Caki2 (cell line): ENCODE data around the gene ACKR3. TPM values are rescaled to one million over a fixed set of nuclear protein-coding genes. Genes with fewer than 3 reads are reported as not detected.

Experiments used
- DNase-seq: peaks from one replicate; pipeline ENCODE4 v3.0.0-alpha.2; 2015; ENCODE audit warnings: low read depth
- in situ Hi-C: cut with HindIII; loops from 2 replicates; pipeline ENCODE4 v1.10.0; 2016; ENCODE audit warnings: low sequenced_read_pairs, low pct_unique_long_range_greater_than_20kb, mixed read lengths
- total RNA-seq: library from RNA; depleted of rRNA; stranded (reverse); fragments of >200 nt; shearing (Covaris generic); gene quantifications from 2 replicates; pipeline ENCODE4 v1.2.3, GENCODE V29; 2014; ENCODE audit warnings: low replicate concordance; rRNA removed

The ACKR3 gene
- 24.1 and 27.2 TPM in 2 replicates for total RNA-seq

DNA sequence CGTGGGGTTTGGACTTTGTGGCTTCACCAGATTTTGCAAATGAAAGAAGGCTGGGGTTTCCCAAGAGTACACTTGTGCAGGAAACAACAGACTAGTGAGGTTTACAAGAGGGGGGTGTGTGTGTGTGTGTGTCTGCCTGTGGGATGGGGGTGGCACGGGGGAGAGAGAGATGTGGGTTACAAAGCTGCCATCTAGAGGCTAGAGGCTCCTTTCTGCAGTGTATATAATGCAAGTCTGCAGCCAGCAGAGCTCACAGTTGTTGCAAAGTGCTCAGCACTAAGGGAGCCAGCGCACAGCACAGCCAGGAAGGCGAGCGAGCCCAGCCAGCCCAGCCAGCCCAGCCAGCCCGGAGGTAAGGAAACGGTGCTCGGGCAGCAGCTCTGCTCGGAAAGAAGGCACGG is at the start of gene ACKR3:
TSS of gene ACKR3 (plus strand) at position 253 of the 401 bp plus-strand sequence. CDS start 10,641 bp downstream, outside the sequence.
- peak; percentile 68 for DNase-seq
- in situ Hi-C loops, result loop anchor here (25.0 kb wide), 1 partner anchor 443 kb away; no protein-coding TSS in a partner anchor

DNA sequence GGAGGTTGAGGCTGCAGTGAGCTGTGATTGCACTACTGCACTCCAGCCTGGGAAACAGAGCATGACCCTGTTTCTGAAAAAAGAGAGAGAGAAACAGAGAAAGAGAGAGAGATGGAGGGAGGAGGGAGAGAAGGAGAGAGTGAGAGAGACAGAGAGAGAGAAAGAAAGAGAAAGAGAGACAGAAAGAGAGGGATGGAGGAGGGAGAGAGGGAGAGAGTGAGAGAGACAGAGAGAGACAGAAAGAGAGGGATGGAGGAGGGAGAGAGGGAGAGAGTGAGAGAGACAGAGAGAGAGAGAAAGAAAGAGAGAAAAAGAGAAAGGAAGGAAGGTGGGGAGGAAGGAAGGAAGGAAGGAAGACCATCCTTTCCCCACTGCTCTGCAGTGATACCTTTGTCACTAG is 48.1 kb upstream of the ACKR3 start:
- in situ Hi-C loops, result no loop called here
- no peak for DNase-seq

GRCh38 chr2:236523249-236523648 is 46.4 kb upstream of the ACKR3 start:
- in situ Hi-C loops, result no loop called here
- DNase-seq, result no peak

DNA sequence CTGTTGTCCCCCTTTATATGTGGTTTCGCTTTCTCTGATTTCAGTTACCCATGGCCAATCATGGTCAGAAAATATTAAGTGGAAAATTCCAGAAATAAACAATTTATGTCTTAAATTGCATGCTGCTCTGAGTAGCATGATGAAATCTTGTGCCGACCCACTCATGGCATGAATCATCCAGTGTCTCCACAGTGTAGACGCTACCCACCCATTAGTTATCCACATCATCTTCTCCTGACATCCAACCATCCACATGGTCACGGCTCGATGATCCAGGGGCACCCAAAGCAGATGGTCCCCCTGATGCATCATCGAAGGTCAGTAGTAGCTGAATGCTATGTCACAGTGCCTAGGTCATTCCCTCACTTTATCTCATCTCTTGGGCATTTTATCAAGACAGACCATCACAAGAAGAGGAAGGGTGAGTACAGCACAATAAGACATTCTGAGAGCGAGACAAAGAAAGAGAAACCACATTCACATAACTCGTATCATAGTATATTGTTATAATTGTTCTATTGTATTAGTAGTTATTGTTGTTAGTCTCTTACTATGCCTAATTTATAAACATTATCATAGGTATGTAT is 44.1 kb upstream of the ACKR3 start:
- in situ Hi-C loops, result no loop called here
- no peak for DNase-seq

DNA sequence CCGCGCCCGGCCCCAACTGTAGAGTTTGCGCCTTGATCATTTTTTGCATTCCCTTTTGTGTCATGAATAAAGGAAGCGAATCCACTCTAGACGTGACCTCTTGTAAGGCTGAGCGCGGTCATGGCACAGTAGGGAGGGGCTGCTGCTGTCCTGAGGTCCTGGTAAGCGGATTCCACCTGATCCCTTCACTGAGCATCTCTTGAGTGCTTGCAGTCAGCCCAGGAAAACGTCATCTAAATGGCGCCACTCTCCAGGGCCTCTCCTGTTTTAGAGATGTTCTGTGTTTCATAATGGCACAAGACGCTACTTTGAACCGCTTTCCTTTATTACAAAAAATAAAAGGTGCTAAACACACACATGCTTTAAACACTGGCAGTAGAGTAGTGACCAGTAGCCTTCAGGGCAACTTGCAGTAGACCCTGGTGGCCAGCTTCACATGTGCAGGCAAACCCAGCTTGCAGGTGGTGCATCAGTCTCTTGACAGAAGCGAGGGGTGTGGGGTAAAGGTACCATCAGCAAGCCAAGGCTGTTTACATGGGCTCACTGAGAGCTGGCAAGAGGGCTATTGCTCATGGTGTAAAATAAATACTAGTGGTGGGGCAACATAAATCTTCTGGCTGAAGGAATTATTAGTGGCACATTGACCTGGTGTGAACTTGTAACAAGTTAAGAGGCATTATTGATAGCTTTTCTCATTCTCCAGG is 43.0 kb upstream of the ACKR3 start:
- in situ Hi-C loops, result no loop called here
- DNase-seq, result peak; percentile 3

DNA sequence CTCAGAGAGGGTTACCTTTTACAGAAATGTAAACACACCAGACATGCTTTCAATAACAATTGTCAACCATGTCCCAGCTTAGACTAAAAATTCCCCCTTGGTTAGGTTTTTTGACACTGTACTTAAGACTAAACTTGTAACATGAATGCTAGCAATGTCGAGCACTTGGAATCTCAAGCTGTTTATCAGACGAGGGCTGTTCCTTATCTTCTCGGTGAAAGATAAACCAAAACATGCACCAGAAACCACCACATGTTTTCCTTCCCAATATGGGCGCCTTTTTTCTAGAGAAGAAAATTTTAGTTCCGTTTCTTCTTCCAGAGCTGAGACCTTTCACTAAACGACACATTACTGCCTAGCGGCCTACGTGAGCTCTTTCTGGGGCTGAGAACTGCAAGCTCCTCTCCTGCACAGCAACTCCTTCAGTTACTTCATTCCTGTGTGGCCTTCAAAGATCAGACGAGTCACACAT is 42.4 kb upstream of the ACKR3 start:
- no peak for DNase-seq
- in situ Hi-C loops, result no loop called here

DNA sequence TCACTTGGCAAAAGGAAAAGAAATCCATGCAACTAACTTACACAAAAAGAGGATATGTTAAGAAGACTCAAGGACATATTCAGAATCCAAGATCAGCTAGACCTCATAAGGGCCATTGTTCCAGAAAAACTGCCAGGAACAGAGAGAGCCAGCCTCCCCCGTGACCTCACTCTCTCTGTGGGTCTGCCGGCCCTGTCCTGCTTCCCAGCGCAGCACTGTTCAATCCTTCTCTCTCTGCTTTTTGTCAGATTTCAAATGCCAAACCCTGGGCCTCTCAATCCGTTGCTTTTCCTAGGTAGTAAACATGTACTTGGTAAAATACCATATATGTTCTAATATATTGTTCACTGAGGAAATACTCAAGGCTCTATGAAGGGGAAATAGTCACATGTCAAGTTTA is 40.0 kb upstream of the ACKR3 start:
- no peak for DNase-seq

DNA sequence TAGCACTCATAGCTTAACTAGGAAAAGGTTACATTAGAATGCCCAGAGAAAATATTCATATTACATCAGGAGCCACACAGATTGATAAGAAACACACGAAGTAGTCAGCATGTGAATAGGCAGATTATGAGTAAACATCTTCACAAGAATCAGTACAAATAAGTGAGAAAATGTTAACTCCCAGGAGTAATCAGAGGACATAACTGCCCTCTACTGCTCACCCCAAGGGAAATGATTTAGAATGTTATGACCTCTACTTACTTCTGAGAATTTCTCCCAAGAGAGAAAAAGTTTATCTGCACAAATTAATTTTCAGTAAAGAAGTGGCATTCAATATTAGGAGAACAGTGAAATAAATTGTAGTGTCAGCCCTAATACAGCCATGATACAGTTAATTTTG is 39.1 kb upstream of the ACKR3 start:
- no peak for DNase-seq
- in situ Hi-C loops, result no loop called here

More for the DNA sequence above, 40.0 kb upstream of the ACKR3 start:
- in situ Hi-C loops, result no loop called here

DNA sequence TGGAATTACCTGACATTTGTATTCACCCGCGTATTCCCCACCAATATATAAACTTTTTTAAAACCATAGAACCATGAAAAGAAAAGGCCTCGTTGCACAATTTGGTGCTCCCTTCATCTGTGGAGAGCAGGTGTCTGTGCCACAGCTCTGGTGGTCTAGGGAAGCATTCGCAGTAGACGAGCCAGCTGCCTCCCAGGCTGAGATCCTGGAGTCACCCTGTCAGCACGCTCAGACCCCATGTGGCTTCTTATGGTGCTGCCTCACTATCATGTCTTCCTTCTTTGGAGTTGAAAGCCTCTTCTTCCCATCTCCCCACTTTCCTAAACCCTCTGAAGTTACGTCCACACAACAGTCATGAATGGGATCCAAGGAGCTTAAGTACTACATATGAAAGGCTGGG is 38.4 kb upstream of the ACKR3 start:
- no peak for DNase-seq
- in situ Hi-C loops, result no loop called here

- DNase-seq, result no peak
- in situ Hi-C loops, result no loop called here
Observed at GRCh38 chr2:236531996-236532395, 37.6 kb upstream of the ACKR3 start.

GRCh38 chr2:236533343-236533742 is 36.3 kb upstream of the ACKR3 start:
- in situ Hi-C loops, result no loop called here
- DNase-seq, result no peak

DNA sequence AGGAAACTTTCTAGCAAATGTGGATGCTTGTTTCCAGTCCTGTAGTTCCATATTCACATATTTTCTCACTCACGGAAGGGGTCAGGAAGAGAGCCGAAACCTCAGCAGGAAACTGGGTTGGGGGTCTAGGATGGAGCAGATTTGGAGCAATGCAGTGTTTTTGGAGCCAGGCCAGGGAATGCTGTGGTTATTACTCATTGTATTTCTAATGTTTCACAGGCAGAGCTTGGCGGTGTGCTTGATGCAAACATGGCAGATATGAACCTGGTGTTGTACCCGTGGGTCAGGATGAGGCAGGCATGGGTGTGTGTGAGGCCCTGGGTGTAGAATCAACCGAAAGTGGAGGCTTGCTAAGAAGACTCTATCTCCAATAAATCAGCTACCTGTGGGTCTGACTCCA is 34.6 kb upstream of the ACKR3 start:
- DNase-seq, result no peak
- in situ Hi-C loops, result no loop called here

GRCh38 chr2:236536727-236537398 is 32.8 kb upstream of the ACKR3 start:
- in situ Hi-C loops, result no loop called here
- no peak for DNase-seq

GRCh38 chr2:236538242-236538641 is 31.4 kb upstream of the ACKR3 start:
- in situ Hi-C loops, result no loop called here
- no peak for DNase-seq

DNA sequence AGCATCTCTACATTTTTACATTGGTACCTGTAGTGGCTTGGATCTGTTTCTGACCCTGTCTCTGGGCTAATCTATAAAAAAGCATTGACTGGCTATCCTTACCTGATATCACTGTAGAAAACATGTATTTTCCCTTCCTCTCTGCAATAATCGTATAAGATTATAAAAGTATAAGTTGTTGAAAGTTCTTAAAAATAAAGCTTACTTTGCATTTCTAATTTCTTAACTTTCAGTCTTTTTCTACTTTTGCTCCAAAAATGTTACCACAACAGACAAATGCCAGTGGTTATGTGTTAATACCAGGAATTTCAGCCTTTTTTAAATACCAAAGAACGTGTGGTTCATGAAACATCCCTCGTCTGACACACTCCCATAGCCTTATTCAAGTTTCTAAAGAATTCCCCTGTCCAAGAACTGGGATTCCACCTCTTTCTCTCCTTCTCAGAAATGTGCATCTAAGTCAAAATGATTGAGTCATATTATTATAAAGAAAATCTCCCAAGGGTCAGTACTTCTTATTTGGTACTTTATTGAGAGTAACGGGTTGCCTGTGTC is 28.5 kb upstream of the ACKR3 start:
- in situ Hi-C loops, result no loop called here
- no peak for DNase-seq

GRCh38 chr2:236544362-236544761 is 25.3 kb upstream of the ACKR3 start:
- in situ Hi-C loops, result no loop called here
- DNase-seq, result no peak

GRCh38 chr2:236545248-236545658 is 24.4 kb upstream of the ACKR3 start:
- in situ Hi-C loops, result no loop called here
- no peak for DNase-seq

DNA sequence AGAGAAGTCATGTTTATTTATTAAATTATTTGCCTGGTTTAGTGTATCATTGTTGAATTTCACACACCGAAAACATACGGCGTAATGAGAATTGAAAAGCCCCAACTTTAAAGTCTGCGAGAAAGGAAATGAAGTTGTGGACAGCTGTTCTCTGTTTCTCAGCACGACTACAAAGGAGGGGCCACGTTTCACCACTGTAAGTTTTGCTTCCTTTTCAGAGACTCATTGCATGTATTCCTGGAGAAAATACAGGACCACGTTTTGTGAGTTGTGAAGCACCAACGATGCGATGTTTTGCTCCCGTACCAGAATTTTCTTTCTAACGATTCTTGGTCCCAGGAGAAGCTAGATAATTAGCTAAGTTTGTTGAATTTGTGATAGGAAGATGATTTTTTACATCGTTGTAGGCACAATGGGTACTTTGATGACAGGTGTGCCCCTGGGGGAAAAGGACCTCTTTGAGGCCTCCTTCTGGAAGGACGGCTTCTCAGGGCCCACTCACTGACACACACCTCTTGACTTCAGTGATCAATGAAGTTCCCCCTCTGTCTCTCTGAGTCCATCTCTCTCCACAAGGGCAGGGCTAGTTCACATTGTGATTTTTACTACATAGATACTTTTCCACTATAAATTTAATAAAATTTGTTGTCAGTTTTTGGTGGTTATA is 23.7 kb upstream of the ACKR3 start:
- in situ Hi-C loops, result no loop called here
- DNase-seq, result no peak
